ENCODE data around the gene UCK1.
"Not testable (repeated sequence)": the region's sequence is repeated elsewhere in the genome, so short reads cannot be mapped to it uniquely, and the experiment has no call there.

The UCK1 gene

DNA sequence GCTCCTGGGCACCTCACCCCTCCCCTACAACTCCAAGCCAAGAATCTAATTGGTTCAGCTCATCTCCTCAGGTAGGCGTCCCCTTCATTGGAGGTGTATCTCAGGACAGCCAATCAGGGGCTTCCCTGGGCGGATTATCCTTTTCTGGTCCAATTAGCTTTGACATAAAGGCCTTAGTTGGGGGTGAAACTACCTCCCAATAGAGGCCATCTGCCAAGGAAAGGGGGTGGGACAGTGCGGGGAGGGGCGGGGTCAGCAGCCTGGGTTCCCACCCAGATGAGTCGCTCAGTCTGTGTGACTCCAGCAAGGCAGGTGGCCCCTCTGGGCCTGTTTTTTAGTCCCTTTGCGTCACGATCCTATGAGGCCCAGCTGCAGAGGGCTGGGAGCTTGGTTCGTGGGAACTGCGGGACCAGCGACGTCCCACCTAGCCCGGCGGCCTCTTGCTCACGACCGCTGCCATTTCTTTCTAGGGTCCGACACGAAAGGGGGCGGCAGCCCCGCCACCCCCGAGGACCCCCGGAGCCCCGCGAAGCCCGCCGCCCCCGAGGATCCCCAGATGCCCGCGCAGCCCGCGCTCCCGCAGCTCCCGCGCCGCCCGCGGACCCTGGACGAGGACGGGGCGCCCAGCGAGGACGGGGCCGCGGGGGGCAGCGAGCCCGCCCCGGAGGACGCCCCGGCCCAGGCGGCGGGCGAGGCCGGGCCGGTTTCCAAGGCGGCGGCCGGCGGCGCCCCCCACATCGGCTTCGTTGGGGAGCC, 23.2 kb upstream of the UCK1 start:
- DNase-seq, result no peak

- DNase-seq, result no peak
Observed at GRCh38 chr9:131552030-131552429, 21.0 kb upstream of the UCK1 start.

DNA sequence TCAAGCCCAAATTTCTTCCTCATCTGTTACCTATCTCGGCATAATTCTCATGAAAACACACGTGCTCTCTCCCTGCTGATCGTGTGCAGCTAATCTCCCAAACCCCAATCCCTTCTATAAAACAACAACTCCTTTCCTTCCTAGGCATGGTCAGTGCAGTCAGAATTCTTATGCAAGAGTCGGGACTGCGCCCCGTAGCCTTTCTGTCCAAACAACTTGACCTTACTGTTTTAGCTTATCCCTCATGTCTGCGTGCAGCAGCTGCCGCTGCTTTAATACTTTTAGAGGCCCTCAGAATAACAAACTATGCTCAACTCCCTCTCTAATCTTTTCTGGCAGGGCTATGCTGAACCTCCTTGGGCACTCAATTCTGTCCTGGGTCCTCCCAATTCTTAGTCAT, 19.4 kb upstream of the UCK1 start:
- DNase-seq, result not testable (repeated sequence)

DNA sequence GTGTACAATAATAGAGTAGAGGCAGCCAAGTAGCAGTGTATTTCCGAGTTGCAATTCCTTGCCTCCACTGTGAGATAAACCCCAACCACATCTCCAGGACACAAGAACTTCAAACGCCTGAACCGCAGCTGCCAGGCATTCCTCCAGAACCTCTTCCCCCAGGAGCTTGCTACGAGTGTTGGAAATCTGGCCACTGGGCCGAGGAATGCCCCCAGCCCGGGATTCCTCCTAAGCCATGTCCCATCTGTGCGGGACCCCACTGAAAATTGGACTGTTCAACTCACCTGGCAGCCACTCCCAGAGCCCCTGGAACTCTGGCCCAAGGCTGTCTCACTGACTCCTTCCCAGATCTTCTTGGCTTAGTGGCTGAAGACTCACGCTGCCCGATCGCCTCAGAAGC, 18.1 kb upstream of the UCK1 start:
- DNase-seq, result not testable (repeated sequence)

GRCh38 chr9:131546336-131547084, 15.4 kb upstream of the UCK1 start:
- peak; percentile 28 to 40 for DNase-seq

DNA sequence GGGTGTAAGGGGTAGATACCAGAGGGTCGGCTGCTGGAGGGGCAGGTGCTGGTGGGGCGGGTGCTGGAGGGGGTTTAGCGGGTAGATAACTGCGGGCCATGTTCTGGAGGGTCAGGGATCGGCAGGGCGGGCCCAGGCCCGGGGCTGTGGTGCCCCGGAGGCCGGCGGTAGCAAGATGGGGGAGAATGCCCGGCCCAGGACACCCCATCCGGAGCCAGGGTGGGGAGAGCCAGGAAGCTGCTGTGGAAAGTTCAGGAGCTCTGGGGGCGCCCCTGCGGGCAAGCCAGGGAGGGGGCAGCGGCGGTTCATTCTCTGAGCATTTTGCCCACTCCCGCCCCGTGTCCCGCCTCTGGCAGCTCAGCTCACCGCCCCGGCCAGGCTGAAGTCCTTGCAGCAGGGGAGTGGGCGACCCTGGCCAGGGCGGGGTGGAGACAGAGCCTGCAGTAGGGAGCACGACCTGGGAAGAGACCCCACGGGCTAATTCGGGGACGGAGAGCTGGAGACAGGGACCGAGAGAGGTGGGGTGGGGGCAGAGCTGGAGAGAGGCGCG, 14.8 kb upstream of the UCK1 start:
- DNase-seq, result no peak

DNA sequence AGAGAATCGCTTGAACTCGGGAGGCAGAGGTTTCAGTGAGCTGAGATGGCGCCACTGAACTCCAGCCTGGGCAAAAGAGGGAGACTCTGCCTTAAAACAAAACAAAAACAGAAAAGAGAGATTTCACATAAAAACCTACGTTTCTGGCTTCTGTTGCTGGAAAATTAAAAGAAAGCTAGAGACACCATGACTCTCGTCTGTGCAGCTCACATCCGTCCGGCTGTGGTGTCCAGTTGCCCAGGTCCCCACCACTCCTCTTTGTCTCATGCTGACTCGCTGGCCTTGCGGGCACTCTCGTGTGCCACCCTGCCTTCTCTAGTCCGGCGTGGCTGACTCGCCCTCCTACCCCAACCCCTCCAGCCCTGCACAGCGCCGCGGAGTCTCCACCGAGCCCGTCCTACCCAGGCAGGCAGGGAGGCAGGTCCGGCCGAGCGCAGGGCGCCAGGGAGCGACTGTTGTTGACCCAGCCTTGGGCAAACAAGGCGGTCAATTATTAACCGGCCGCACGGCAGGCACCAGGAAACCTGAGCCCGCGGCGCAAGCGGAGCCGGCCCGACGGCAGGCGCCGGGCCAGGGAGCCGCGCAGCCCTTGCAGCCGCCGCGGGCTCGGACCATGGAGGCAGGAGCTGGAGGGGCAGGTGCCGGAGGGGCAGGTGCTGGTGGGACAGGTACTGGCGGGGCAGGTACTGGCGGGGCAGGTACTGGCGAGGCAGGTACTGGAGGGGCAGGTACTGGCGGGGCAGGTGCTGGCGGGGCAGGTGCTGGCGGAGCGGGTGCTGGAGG, 14.1 kb upstream of the UCK1 start, which contains the start of gene PRRT1B:
Gene PRRT1B, plus strand, starts transcription at position 521 of the 783 bp plus-strand sequence. Its CDS starts 93 bp downstream, at position 614.
- DNase-seq, result no peak

GRCh38 chr9:131543141-131543540, 12.1 kb upstream of the UCK1 start:
- DNase-seq, result no peak

DNA sequence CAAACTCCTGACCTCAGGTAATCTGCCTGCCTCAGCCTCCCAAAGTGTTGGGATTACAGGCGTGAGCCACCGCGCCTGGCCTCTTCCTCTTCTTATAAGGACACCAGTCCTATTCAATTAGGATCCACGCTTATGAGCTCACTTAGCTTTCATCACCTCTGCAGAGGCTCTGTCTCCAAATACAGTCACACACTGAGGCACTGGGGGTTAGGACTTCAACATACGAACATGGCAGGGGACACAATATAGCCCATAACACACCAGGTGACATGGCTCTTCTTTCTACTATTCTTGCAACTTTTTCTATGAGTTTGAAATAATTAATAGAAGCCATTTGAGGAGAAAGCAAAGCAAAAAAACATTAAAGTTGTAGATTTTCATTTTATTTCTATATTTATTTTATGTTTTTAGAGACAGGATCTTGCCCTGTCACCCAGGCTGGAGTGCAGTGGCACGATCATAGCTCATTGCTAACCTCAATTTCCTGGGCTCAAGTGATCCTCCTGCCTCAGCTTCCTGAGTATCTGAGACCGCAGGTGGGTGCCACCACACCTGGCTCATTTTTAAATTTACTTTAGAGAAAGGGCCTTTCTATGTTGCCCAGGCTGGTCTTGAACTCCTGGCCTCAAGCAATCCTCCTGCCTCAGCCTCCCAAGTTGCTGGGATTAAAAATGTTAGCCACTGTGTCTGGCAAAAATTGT, 8.3 kb upstream of the UCK1 start:
- no peak for DNase-seq

GRCh38 chr9:131537946-131538345, 6.9 kb upstream of the UCK1 start:
- no peak for DNase-seq

GRCh38 chr9:131534721-131535237, 3.7 kb upstream of the UCK1 start:
- DNase-seq, result no peak

DNA sequence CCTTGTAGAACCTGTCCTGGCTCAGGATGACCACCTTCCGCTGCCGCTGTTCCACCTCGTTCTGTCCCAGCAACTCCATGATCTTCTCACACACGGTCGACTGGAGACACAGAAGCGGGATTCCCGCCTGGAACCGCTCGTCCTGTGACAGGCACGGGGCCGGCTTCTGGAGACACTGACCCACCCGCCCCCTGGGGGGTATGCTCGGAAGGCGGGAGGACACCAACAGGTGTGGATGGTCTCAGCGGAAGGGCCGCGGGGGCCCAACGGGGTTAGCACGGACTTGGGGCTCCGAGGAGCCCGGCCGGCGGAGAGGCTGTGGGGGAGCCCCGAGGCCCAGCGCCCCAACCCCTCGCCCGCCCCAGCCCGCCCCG, 530 bp downstream of the UCK1 start:
- DNase-seq, result peak; percentile 23 to 41

DNA sequence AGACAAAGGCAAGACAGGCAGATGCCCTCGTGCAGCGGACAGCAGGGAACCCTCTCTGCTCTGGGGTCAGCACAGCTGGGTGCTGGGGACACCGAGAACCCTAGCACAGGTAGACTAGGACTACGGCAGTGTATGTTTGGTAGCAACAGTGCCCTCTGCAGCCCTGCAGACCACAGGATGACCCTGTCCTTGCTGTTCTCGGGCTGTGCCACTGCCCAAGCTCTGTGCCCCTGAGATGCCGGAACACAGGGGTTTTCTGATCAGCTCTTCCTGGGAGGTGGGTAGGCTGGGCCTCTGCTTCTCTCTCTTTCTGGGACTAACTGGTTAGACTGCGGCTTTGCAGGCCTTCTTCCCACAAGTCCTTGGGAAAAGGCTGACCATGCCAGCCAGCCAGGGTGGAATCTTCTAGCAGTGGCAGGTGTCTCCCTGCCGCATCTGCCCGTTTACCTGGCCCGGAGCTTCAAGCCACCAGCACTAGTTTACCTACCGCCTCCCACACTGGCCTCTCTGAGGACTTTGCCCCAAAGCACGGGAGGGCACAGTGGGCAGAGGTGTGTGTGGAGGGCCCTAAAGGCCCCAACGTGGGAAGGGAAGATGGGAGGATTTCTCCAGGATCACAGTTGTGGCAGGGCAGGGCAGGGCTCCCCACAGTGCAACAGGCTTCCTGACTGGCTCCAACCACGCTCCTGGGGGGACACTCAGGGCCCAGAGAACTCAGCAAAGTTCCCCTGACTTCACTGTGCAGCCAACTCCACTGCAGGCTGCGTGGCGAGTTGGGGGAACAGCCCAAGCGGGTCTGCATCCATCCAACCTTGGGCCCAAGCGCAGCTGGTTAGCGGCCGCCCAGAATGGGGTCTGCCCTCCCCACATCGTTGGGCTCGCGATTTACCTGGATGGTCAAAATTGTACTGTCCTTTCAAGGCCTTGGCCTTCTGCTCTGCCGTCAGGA, 1.2 kb downstream of the UCK1 start:
- no peak for DNase-seq

DNA sequence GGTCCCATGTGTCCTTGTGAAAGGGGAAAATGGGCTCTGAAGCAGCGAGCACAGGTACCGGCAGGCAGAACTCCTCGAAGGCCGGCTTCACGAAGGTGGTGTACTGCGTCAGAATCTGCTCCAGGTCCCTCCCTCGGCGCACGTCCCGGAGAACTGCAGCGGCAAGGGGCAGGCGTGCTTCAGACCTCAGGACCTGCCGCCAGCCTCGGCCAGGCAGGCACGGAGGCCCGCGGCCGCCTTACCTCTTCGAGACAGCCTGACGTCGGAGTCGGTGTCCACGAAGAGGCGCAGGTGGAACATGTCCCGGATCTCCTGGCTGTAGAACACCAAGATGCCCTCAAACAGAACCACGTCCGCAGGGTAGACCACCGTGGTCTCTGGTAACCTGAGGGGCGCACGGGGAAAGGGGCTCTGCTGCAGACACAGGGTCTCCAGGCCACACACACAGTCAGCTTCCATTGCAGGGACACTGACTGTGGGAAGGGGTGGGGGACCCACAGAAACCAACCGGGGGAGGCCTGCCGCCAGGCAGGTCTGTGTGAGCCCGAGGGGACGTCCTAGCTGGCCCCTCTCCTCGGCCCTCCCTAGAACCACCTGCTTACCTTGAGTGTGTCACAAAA, 2.1 kb downstream of the UCK1 start:
- no peak for DNase-seq

DNA sequence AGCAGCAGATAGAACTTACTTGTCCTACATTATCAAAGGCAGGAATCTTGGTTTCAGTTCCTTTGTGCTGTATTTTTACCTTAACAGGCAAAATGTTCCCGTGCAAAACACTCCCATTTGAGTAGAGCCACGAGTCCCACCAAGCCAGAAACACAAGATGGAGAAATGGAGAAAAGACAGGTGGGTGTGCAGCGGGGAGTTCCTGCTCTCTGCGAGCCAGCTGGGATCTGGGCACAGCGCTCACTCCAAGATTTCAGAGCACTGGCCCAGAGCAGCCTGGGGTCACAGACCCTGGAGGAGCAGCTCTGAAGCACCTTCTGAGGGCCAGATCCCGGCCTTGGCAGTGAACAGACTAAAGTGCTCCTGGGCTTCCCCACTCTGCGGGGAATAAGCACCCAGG, 2.9 kb downstream of the UCK1 start:
- DNase-seq, result no peak

DNA sequence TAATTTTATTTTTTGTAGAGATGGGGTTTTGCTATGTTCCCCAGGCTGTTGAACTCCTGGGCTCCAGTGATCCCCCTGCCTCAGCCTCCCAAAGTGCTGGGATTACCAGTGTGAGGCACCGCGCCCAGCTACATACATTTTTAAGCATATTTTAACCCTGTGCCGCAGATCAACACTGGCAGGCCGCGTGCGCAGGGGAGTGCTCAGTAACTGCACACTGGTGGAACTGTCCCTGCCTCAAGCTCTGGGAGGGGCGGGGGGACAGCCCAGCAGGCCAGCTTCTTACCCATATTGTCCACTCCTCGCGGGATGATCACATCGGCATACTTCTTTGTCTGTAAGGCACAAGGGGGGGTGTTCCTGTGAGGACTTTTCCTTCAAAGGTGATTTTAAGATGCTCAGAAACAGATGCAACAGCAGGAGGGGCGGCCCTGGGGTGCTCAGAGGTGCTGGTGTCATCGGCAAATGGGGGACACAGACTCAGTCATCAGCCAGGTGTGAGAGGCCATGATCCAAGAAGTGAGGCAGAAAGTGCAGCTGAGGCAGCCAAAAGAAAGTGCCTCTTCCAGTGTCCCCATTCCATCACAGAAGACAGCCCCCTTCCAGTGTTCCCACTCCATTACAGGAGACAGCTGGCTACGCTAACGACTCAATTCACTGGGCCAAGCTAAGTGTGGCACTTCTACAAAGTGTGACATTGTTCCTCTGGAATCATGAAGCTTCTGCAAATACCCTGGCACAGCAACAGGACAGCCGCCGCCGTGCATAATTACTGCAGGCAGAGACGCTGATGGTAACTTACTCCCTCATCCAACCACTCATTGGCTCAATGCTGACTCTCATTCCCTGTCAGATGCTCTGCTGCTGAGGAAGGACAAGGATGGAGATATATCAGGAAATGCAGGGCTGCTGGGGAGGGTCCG, 5.2 kb downstream of the UCK1 start:
- no peak for DNase-seq

DNA sequence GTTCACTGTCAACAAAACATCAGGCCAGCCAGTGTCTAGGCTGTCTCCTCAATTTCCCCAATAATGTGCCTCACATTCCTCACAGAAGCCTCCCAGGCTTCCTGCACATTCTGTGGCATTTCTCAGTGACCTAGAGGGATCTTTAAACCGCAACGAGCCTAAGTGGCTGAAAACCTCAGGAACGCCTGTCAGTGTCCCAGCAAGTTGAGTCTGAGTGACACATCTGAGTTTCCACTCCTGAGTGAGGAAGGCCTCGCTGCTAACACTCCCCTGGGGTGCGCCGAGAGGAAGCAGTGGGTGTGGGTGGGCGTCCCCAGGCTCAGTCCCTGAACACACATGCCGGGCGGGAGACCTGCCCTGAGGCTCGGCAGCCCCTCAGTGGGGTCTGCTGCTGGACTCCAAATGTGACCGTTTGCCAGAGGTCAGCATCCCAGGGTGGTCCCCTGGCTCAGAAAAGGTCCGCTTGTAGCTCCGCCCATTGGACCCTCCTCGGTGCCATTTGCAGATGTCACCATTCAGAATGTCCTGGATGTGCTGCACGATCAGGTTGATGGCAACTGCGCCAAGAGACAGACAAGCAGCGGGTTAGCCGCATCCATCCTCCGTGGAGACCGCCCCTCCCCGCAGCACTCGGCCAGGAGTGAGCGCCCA, 6.3 kb downstream of the UCK1 start:
- DNase-seq, result no peak

DNA sequence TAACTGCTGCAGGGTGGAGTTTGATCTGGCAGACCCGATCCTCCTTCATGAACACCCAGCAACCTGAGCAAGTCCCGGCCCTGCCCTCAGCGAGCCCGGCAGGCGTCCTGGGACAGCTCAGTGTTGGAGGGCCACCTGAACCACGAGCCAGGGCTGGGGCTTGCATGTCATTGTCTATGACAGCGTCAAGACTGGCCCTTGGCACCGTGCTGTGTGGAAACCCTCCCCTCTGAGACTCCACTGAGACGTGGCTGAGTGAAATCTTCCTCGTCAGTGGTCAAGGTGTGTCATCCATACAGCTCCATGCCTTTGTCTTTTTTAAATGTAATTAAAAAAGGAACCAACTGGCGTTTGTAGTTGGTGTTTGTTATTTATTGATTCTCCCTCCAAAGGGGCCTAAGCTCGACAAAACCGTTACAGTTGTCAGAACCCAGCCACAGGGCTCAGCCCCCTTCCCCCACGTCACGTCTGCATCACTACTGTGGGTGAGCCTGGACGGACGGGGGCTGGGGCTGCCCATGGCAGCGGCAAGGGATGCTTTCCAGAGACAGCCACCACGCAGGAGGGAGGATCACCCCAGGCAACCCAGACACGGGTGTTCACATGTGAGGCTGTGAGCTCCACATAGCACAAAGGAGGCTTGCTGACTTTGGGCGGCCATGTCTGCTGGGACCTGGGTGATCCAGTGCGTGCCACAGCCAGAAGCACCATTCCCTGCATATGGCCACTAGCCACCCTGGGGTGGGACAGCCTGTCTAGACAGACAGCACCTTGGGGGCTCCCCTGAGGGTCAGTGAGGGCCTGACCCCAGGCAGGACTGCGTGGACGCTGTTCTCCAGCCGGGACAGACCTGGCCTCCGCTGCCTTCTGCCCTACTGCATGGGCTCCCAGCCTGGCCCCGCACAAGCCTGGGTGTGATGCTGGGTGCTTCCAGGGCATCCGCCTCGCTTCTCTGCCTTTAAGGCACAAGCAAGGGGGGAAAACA, 7.3 kb downstream of the UCK1 start:
- DNase-seq, result no peak

All from activated CD4-positive, alpha-beta T cell treated with anti-CD3 and anti-CD28 coated beads, Interleukin-2, amount 50 U/mL, for 48 hours (primary cell).